Neural cell (in vitro differentiated cells): ENCODE measurements around the gene SLC25A26. TPM values are rescaled to one million over a fixed set of nuclear protein-coding genes. Genes with fewer than 3 reads are reported as not detected.

Experiments
- H2AFZ ChIP-seq: fragments of 200-600, 300-800 bp; sonication (generic), shearing (Covaris generic); 2 replicates; pipeline ENCODE4 v1.6.0; 2014; ENCODE audit warnings: low read depth, mild to moderate bottlenecking, antibody characterized with exemption, low read length, moderate library complexity
- H3F3A ChIP-seq: fragments of 200-600 bp; shearing (Covaris generic); 2 replicates; pipeline ENCODE4 v1.6.1; 2016; ENCODE audit warnings: mild to moderate bottlenecking, moderate library complexity, mixed read lengths, antibody characterized with exemption, low read length; ENCODE audit not compliant: insufficient read depth, poor library complexity, severe bottlenecking
- H3K27ac ChIP-seq: fragments of 200-600, 300-800 bp; sonication (generic), shearing (Covaris generic); 2 replicates; pipeline ENCODE4 v1.5.1; 2014; ENCODE audit warnings: mild to moderate bottlenecking, low read length, moderate library complexity
- H3K27me3 ChIP-seq: fragments of 300-800, 200-600 bp; sonication (generic), shearing (Covaris generic); 2 replicates; pipeline ENCODE4 v1.6.0; 2014; ENCODE audit warnings: mild to moderate bottlenecking, low read depth, low read length, moderate library complexity; ENCODE audit not compliant: insufficient read depth
- H3K36me3 ChIP-seq: fragments of 300-800, 200-600 bp; sonication (generic), shearing (Covaris generic); 2 replicates; pipeline ENCODE4 v1.5.1; 2014; ENCODE audit warnings: mild to moderate bottlenecking, antibody characterized with exemption, low read length, moderate library complexity; ENCODE audit not compliant: insufficient read depth
- H3K4me2 ChIP-seq: fragments of 300-800, 200-600 bp; sonication (generic), shearing (Covaris generic); 2 replicates; pipeline ENCODE4 v1.6.0; 2014; ENCODE audit warnings: mild to moderate bottlenecking, low read length
- H3K4me3 ChIP-seq: fragments of 300-800, 200-600 bp; sonication (generic), shearing (Covaris generic); 2 replicates; pipeline ENCODE4 v1.5.1; 2014; ENCODE audit warnings: mild to moderate bottlenecking, low read length, moderate library complexity
- H3K79me2 ChIP-seq: fragments of 200-600 bp; shearing (Covaris generic); replicated peaks from 2 replicates; pipeline ENCODE4 v1.6.0; 2014; ENCODE audit warnings: mild to moderate bottlenecking, low read length, moderate library complexity; ENCODE audit not compliant: insufficient read depth
- H3K9ac ChIP-seq: fragments of 300-800, 200-600 bp; sonication (generic), shearing (Covaris generic); 2 replicates; pipeline ENCODE4 v1.6.1; 2016; ENCODE audit warnings: mild to moderate bottlenecking, low read length, mixed read lengths
- H3K9me2 ChIP-seq: fragments of 200-600 bp; shearing (Covaris generic); 2 replicates; pipeline ENCODE4 v1.6.1; 2016; ENCODE audit warnings: mild to moderate bottlenecking, low read length, mixed read lengths; ENCODE audit not compliant: insufficient read depth
- H3K9me3 ChIP-seq: fragments of 200-600, 300-800 bp; sonication (generic), shearing (Covaris generic); 2 replicates; pipeline ENCODE4 v1.6.1; 2016; ENCODE audit warnings: mild to moderate bottlenecking, mixed run types, low read length, moderate library complexity, mixed read lengths
- H4K20me1 ChIP-seq: fragments of 200-600 bp; shearing (Covaris generic); 2 replicates; pipeline ENCODE4 v1.6.1; 2016; ENCODE audit warnings: mild to moderate bottlenecking, mixed run types; ENCODE audit not compliant: insufficient read depth
- CTCF ChIP-seq: fragments of 450-650 bp; IDR thresholded peaks from 2 replicates; pipeline ENCODE4 v1.5.1; 2014; ENCODE audit warnings: antibody characterized with exemption, mild to moderate bottlenecking, moderate library complexity; ENCODE audit not compliant: poor library complexity, severe bottlenecking
- EP300 ChIP-seq: fragments of 450-650 bp; conservative IDR thresholded peaks from 2 replicates; pipeline ENCODE4 v1.6.1; 2014; ENCODE audit warnings: antibody characterized with exemption, mild to moderate bottlenecking, moderate library complexity; ENCODE audit not compliant: poor library complexity, severe bottlenecking
- EZH2 ChIP-seq: fragments of 200-600, 300-800 bp; shearing (Covaris generic), sonication (generic); IDR thresholded peaks from 2 replicates; pipeline ENCODE4 v1.6.1; 2014; ENCODE audit warnings: antibody characterized with exemption, low read length, borderline replicate concordance, mild to moderate bottlenecking; ENCODE audit not compliant: insufficient read depth, poor library complexity, severe bottlenecking
- MXI1 ChIP-seq: fragments of 450-650 bp; conservative IDR thresholded peaks from 2 replicates; pipeline ENCODE4 v1.6.1; 2014; ENCODE audit warnings: antibody characterized with exemption, mild to moderate bottlenecking; ENCODE audit not compliant: poor library complexity, severe bottlenecking
- POLR2AphosphoS5 ChIP-seq: IDR thresholded peaks from 2 replicates; pipeline ENCODE4 v1.6.1; 2012
- RAD21 ChIP-seq: fragments of 450-650 bp; conservative IDR thresholded peaks from 2 replicates; pipeline ENCODE4 v1.6.1; 2014; ENCODE audit warnings: antibody characterized with exemption, mild to moderate bottlenecking, moderate library complexity
- REST ChIP-seq: IDR thresholded peaks from 2 replicates; pipeline ENCODE4 v1.6.1; 2012; ENCODE audit warnings: borderline replicate concordance
- SMC3 ChIP-seq: fragments of 450-650 bp; conservative IDR thresholded peaks from 2 replicates; pipeline ENCODE4 v1.6.1; 2014; ENCODE audit warnings: antibody characterized with exemption, mild to moderate bottlenecking, moderate library complexity; ENCODE audit not compliant: poor library complexity
- TAF1 ChIP-seq: IDR thresholded peaks from 2 replicates; pipeline ENCODE4 v1.6.1; 2012; ENCODE audit warnings: low read depth
- polyA plus RNA-seq: library from polyadenylated mRNA; depleted of rRNA; stranded (reverse); fragments of >200 nt; gene quantifications from 2 replicates; pipeline ENCODE4 v1.2.3, GENCODE V29; 2014

SLC25A26 gene
- polyA plus RNA-seq, 1 donor from 2014 or later: 21.0 TPM

GRCh38 chr3:66195347-66195783, 25.4 kb upstream of the SLC25A26 start:
- H3K79me2 ChIP-seq: no peaks in the 10 kb centered on the region
- H2AFZ ChIP-seq: no peak overlapping the region
- no peaks in the 10 kb centered on the region for H3K9me3 ChIP-seq
- H3K27me3 ChIP-seq: no peaks in the 10 kb centered on the region
- TF ChIP-seq CTCF (peak; percentile 20), EZH2 (no peak), SMC3 (peak; percentile 23)
- H3K4me2 ChIP-seq: no peak overlapping the region
- H3K4me3 ChIP-seq: peak overlapping the region; percentile 54
- no peaks in the 10 kb centered on the region for H3K9me2 ChIP-seq
- no peaks in the 10 kb centered on the region for H4K20me1 ChIP-seq
- no peaks in the 10 kb centered on the region for H3F3A ChIP-seq
- H3K36me3 ChIP-seq: no peaks in the 10 kb centered on the region
- H3K27ac ChIP-seq: no peak overlapping the region
- no peak overlapping the region for H3K9ac ChIP-seq

- no peak overlapping the region for H3K4me3 ChIP-seq
- H3K36me3 ChIP-seq: no peaks in the 10 kb centered on the region
- H3K27me3 ChIP-seq: no peaks in the 10 kb centered on the region
- no peak overlapping the region for H2AFZ ChIP-seq
- H3K4me2 ChIP-seq: no peak overlapping the region
- H3F3A ChIP-seq: no peaks in the 10 kb centered on the region
- H3K9me2 ChIP-seq: no peaks in the 10 kb centered on the region
- no peaks in the 10 kb centered on the region for H3K79me2 ChIP-seq
- no peaks in the 10 kb centered on the region for H3K9me3 ChIP-seq
- H3K27ac ChIP-seq: no peak overlapping the region
- H4K20me1 ChIP-seq: no peaks in the 10 kb centered on the region
- H3K9ac ChIP-seq: no peak overlapping the region
- TF ChIP-seq REST: no peak
- no peak for TF ChIP-seq MXI1
- no peak for TF ChIP-seq EZH2
- TF ChIP-seq RAD21: peak; percentile 53
- peak; percentile 32 for TF ChIP-seq SMC3
- no peak for TF ChIP-seq TAF1
- no peak for TF ChIP-seq CTCF
- no peak for TF ChIP-seq EP300
- no peak for TF ChIP-seq POLR2AphosphoS5
Measured at GRCh38 chr3:66196633-66197032, 24.2 kb upstream of the SLC25A26 start.
